SK-N-MC (cell line): ENCODE results near the gene WBP1.

Experiments
- EZH2 ChIP-seq: fragments of 200-600 bp; sonication (generic); IDR thresholded peaks from one replicate; pipeline ENCODE4 v1.6.1; 2017; ENCODE audit warnings: antibody characterized with exemption
- FOXP2 ChIP-seq: optimal IDR thresholded peaks from 2 replicates; pipeline ENCODE3; 2011; ENCODE audit warnings: mild to moderate bottlenecking, moderate library complexity; ENCODE audit not compliant: insufficient read depth; ENCODE audit errors: extremely low read length, control extremely low read depth
- POLR2AphosphoS5 ChIP-seq: IDR thresholded peaks from 2 replicates; pipeline ENCODE4 v1.6.1; 2012; ENCODE audit warnings: mild to moderate bottlenecking, low read depth, low read length, borderline replicate concordance

GRCh38 chr2:74439803-74440377 is 18.3 kb upstream of the WBP1 start:
- TF ChIP-seq EZH2 (no peak), POLR2AphosphoS5 (no peak), FOXP2 (no peak)
